GM13977 (cell line): Measurements from ENCODE around the gene OR5AN1.
"Not testable (repeated sequence)": the region's sequence is repeated elsewhere in the genome, so short reads cannot be mapped to it uniquely, and the experiment has no call there.

Experiments
- DNase-seq: peaks from one replicate; pipeline ENCODE4 v3.0.0; 2012; ENCODE audit warnings: low spot score
- CTCF ChIP-seq: IDR thresholded peaks from 2 replicates; pipeline ENCODE4 v1.5.1; 2012; ENCODE audit warnings: mild to moderate bottlenecking, control low read depth; ENCODE audit not compliant: insufficient read depth; ENCODE audit errors: extremely low read depth, missing control alignments
- in situ Hi-C: fragments of 300-500 bp; cut with MboI; formaldehyde crosslinking; loops from one replicate; pipeline ENCODE4 v1.12.0; 2022; ENCODE audit warnings: low sequenced_read_pairs, low pct_unique_long_range_greater_than_20kb, mixed read lengths, inconsistent platforms; ENCODE audit not compliant: unreplicated experiment

The OR5AN1 gene

GRCh38 chr11:59358595-59358994 lies at the start of gene OR5AN1:
TSS of gene OR5AN1 (plus strand) at chr11:59358895. CDS start at chr11:59364459, 5,564 bp downstream.
- in situ Hi-C loops = no loop called here
- no peak for DNase-seq
- TF ChIP-seq CTCF = no peak

- in situ Hi-C loops = no loop called here
- no peak for DNase-seq
- TF ChIP-seq CTCF = no peak
Measured at GRCh38 chr11:59335001-59335400, 23.7 kb upstream of the OR5AN1 start.

GRCh38 chr11:59336176-59336575 lies 22.5 kb upstream of the OR5AN1 start:
- in situ Hi-C loops = no loop called here
- no peak for DNase-seq
- TF ChIP-seq CTCF = no peak

GRCh38 chr11:59336931-59337330 lies 21.8 kb upstream of the OR5AN1 start:
- TF ChIP-seq CTCF = no peak
- no peak for DNase-seq
- in situ Hi-C loops = no loop called here

GRCh38 chr11:59349657-59350056 lies 9.0 kb upstream of the OR5AN1 start:
- DNase-seq, in situ Hi-C loops: not testable (repeated sequence)

- TF ChIP-seq CTCF = no peak
- in situ Hi-C loops = no loop called here
- no peak for DNase-seq
Measured at GRCh38 chr11:59355226-59355625, 3.5 kb upstream of the OR5AN1 start.

GRCh38 chr11:59356561-59356960 lies 2.1 kb upstream of the OR5AN1 start:
- no peak for DNase-seq
- in situ Hi-C loops = no loop called here
- no peak for TF ChIP-seq CTCF
